Measurements from ENCODE around the gene CPED1.

Gene CPED1

DNA sequence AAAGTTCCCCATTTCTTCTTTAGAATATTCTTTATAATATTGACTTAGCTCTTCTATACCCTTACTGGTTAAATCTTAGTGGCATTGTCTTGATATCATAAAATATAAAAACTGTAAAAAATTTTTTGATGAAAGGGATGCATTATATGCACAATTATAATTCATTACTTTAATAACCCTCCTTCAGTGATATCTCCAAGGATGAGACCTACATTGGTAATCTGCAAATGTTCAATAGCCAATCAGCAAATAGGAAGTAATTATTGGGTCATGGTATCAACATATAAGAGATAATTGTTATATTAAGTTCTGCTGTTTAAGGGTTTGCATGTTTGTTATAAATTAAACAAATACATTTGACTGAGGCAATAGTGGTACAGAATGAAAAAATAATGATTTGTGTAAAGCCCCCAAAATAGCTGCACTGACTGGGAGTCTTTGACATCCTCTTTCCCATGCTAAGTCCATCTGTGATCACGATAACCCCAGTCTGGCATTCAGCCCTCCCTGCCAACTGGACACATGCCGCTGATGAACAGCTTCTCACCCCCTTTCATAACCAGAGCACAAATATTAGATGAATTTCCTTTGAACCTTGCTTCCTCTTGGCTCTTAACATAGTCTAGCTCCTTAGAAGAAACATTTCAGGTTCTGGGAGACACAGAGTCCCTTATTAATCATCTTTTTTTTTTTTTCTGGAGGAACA lies 169.5 kb downstream of the CPED1 start:
- H3K4me3 ChIP-seq (replicated peaks; ENCODE audit: low read depth, low read length) = no peak overlapping the region
- DNase-seq (ENCODE audit: low read depth) = no peak
- TF ChIP-seq CTCF (IDR thresholded peaks at IDR 0.05; ENCODE audit: low read length, missing control alignments) = no peak

DNA sequence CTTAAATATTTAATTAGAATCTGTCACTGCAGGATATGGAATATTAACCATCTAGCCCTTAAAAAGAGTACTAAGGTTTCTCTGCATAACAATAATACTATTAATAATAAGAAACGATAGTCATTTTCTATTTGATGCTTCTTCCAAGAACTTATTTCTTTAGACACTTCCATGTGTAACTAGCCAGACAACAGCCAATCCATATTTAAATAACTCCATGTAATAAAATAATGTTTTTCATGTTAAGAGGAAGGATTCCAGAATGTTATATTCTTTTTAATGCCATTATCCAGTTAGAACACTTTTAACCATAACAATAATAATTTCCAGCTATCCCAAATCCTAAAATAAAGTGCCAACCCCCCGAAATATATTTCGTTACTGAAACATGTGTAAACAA lies 170.2 kb downstream of the CPED1 start:
- TF ChIP-seq CTCF (IDR thresholded peaks at IDR 0.05; ENCODE audit: low read length, missing control alignments) = no peak

GRCh38 chr7:121159553-121159952 lies 171.0 kb downstream of the CPED1 start:
- H3K4me3 ChIP-seq (replicated peaks; ENCODE audit: low read depth, low read length) = no peak overlapping the region
- no peak for TF ChIP-seq CTCF (IDR thresholded peaks at IDR 0.05; ENCODE audit: low read length, missing control alignments)
- DNase-seq (ENCODE audit: low read depth) = no peak

More for the DNA sequence above, 170.2 kb downstream of the CPED1 start:
- no peak overlapping the region for H3K4me3 ChIP-seq (replicated peaks; ENCODE audit: low read depth, low read length)
- DNase-seq (ENCODE audit: low read depth) = no peak

GRCh38 chr7:121160150-121161008 lies 171.9 kb downstream of the CPED1 start:
- no peak overlapping the region for H3K4me3 ChIP-seq (replicated peaks; ENCODE audit: low read depth, low read length)
- DNase-seq (ENCODE audit: low read depth) = no peak
- TF ChIP-seq CTCF (IDR thresholded peaks at IDR 0.05; ENCODE audit: low read length, missing control alignments) = no peak

GRCh38 chr7:121163699-121164098 lies 175.2 kb downstream of the CPED1 start:
- H3K4me3 ChIP-seq (replicated peaks; ENCODE audit: low read depth, low read length) = no peak overlapping the region
- no peak for DNase-seq (ENCODE audit: low read depth)
- TF ChIP-seq CTCF (IDR thresholded peaks at IDR 0.05; ENCODE audit: low read length, missing control alignments) = no peak

DNA sequence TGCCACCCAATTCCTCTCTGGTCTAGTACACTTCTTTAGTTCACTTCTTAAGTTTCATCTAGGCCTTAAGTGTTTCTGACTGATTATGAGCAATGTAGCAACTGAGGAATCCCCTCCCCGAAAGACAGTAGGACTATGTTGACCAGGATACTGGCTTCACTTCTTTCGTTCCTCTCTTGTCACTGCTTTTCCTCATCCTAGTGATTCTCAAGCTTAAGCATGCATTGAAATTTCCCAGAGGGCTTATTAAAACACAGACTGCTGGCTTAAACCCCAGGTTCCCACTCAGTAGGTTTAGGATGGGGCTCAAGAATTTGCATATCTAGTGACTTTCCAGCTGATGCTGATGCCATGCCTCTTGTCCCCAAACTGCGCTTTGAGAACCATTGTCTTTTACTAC lies 175.7 kb downstream of the CPED1 start:
- no peak overlapping the region for H3K4me3 ChIP-seq (replicated peaks; ENCODE audit: low read depth, low read length)
- no peak for TF ChIP-seq CTCF (IDR thresholded peaks at IDR 0.05; ENCODE audit: low read length, missing control alignments)
- DNase-seq (ENCODE audit: low read depth) = no peak

Measured in fibroblast of pulmonary artery (primary cell).